Uterus (tissue), 2 donors: Measurements from ENCODE around the gene ADO.

ENCODE experiments used
- POLR2A ChIP-seq, 2 donors: fragments of 450-650 bp; IDR thresholded peaks; one replicate each; pipeline ENCODE4 v1.6.1; 2016; ENCODE audit warnings: antibody characterized with exemption in 2 of 2, mild to moderate bottlenecking in 1 of 2, moderate library complexity in 1 of 2
- TF ChIP-seq, protein P1 (sequence below), 4 experiments: fragments of 200-600 bp in 2 of 4; fragments of 450-650 bp in 2 of 4; sonication (generic) in 2 of 4; IDR thresholded peaks; one replicate each; pipeline ENCODE4 v1.5.1; 2016 to 2019; ENCODE audit warnings: antibody characterized with exemption in 4 of 4, mild to moderate bottlenecking in 2 of 4, moderate library complexity in 1 of 4

DNA sequence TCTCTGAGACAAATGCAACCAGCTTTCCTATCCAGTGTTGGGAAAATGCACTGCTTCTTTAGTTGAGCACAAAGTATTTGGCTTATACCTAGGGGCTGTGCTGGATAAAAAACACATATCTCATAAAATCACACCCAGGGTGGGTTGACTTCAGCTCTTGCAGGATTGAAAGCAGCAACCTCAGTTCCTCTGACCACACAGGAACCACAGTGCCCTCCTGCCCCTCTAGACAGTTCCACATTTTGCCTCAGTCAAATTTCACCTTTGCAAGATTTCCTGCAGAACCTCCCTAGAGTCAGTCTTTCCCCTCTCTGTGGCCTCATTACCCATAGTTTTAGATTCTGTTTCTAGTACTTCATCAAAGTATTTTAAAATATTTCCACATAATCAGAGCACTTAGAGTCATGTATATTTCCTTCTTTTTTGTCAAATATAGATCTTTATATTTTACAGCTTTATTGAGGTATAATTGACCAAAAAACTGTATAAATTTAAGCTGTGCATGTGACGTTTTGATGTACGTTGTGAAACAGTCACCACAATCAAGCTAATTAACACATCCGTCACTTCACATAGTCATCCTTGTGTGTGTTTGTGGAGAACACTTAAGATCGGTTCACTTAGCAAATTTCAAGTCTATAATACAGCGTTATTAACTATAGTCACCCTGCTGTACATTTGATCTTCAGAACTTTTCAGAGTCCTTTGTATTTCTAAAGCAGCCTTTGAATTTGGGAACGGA, 48.6 kb downstream of the ADO start:
- TF ChIP-seq, protein P1, sequence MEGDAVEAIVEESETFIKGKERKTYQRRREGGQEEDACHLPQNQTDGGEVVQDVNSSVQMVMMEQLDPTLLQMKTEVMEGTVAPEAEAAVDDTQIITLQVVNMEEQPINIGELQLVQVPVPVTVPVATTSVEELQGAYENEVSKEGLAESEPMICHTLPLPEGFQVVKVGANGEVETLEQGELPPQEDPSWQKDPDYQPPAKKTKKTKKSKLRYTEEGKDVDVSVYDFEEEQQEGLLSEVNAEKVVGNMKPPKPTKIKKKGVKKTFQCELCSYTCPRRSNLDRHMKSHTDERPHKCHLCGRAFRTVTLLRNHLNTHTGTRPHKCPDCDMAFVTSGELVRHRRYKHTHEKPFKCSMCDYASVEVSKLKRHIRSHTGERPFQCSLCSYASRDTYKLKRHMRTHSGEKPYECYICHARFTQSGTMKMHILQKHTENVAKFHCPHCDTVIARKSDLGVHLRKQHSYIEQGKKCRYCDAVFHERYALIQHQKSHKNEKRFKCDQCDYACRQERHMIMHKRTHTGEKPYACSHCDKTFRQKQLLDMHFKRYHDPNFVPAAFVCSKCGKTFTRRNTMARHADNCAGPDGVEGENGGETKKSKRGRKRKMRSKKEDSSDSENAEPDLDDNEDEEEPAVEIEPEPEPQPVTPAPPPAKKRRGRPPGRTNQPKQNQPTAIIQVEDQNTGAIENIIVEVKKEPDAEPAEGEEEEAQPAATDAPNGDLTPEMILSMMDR (IDR thresholded peaks at IDR 0.05): no peak
- no peak for TF ChIP-seq POLR2A (IDR thresholded peaks at IDR 0.05)
